Measurements from ENCODE around the gene SCD5.

Gene SCD5

DNA sequence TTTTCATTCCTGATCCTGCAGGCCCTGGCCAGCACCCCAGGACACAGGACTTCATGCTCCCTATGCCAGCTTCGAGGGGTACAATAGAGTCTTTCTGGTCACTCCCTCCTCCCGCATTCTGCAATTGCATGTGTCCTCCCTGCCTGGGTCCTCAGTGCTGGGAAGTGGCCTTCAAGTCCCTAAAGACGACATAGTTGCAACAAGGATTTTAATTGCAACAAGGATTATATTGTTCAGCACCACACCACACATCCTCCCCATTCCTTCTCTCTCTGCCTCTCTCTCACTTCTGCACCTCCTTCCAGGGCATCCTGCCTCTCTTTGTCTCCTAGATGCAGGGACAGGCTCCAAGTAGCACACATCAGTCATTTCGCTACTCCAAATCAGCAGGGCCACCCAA lies 25.5 kb downstream of the SCD5 start:
- DNase-seq (ENCODE audit: low read depth in 2 of 2, low spot score in 1 of 2): no peak

GRCh38 chr4:82770607-82771006 lies 28.0 kb downstream of the SCD5 start:
- no peak for DNase-seq (ENCODE audit: low read depth in 2 of 2, low spot score in 1 of 2)

DNA sequence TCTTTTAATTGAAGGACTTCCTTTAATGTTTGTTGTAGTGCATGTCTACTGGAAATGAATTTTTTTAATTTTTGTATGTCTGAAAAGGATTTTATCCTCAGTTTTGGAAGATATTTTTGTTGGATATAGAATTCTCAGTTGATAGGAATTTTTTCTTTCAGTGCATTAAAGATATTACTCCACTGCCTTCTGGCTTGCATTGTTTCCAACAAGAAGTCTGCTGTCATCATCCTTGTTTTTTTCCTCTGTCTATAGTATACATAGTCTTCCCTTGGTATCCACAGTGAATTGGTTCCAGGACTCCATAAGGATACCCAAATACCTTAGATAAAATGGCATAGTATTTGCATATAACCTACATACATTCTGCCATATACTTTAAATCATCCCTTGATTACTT lies 33.5 kb downstream of the SCD5 start:
- no peak for DNase-seq (ENCODE audit: low read depth in 2 of 2, low spot score in 1 of 2)

GRCh38 chr4:82761229-82761628 lies 37.4 kb downstream of the SCD5 start:
- no peak for DNase-seq (ENCODE audit: low read depth in 2 of 2, low spot score in 1 of 2)

DNA sequence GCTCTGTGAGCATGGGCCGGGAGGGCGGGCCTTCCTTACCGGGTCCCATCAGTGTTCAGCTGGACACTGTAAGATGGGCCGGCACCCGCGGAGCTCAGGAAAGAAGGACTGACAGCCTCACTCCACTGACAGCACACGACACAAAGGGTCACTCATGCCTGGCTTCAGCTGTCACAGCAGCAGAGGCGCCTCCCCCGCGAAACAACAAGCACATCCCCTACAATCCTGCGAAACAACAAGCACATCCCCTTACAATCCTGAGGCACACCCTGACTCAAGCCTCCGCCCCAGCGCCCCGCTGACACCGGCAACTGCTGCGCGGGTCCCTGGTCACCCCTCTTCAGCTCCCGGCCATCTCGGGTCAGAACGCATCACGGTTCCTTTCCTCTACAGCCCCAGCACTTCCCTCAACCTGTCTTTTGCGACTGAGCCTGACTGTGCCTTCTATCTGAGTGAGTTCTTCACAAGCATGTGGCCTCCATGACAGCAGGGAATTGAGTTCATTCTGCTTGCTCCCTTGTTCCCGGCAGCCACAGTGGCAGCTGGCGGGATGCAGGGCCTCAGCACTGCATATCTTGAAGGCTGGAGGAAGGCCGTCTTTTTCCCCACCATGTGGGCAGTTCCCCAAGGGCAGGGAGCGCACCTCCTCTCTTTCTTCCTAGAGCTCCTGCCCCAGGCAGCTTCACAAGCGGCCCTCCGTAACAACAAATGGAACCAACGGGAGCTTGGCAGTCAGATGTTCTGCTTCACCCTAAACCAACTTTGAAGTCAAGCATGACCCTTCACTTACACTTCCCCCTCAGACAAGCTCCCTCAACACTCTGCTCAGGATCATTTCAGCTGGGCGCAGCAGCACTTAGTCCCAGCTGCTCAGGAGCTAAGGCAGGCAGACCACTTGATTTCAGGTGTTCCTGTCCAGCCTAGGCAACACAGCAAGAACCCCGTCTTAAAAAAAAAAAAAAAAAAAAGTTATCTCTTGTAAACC lies 39.6 kb downstream of the SCD5 start:
- DNase-seq (ENCODE audit: low read depth in 2 of 2, low spot score in 1 of 2): no peak

DNA sequence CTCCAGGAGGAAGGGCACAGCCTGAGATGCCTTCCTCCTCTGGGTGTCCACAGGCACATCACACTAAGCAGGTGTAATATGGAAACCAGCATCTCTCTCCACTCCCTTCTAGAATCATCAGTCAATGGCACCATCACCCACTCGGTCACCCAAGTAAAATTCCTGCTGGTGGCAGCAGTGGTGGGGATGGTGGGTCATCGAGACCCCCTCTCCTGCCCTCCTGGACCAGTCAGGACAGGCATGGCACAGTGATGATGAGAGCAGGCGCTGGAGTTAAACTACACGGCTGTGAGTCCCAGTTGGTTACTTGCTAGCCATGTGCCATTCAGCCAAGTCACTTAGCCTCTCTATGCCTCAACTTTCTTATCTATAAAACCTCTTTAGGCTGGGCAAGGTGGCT lies 42.5 kb downstream of the SCD5 start:
- DNase-seq (ENCODE audit: low read depth in 2 of 2, low spot score in 1 of 2): no peak

GRCh38 chr4:82755650-82756049 lies 42.9 kb downstream of the SCD5 start:
- DNase-seq (ENCODE audit: low read depth in 2 of 2, low spot score in 1 of 2): no peak

GRCh38 chr4:82754513-82755165 lies 44.0 kb downstream of the SCD5 start:
- no peak for DNase-seq (ENCODE audit: low read depth in 2 of 2, low spot score in 1 of 2)

DNA sequence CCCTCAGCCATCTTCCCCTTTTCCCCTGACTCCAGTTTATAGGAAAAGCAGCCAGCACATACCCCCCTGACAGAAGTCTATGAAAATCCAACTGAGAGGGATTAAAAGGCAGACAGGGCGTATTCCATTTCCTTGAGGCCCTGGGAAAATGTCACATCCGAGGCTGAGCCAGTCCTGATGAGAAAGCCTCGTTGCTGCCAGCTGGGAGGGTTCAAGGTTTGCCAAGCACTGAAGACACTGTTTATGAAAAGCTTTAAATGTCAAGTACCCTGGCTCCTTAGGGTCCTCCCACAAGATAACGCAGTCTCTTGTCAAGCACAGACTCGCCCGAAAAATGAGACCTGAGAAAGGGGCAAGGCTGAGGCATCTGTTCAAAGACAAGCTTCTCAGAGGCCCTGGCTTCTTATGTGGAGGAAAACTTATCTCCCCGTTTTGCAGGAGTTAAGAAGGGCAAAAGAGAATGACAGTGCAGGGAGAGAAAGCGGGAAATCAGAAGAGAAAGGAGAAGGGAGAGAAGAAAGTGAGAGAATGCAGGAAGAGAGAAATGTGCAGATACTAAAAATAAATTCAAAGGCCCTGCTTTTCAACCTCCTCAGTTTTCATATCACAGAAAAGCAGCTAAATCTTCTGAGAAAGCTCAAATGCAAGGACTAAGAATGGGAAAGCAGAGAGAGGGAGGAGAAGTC lies 44.7 kb downstream of the SCD5 start:
- DNase-seq (ENCODE audit: low read depth in 2 of 2, low spot score in 1 of 2): no peak

DNA sequence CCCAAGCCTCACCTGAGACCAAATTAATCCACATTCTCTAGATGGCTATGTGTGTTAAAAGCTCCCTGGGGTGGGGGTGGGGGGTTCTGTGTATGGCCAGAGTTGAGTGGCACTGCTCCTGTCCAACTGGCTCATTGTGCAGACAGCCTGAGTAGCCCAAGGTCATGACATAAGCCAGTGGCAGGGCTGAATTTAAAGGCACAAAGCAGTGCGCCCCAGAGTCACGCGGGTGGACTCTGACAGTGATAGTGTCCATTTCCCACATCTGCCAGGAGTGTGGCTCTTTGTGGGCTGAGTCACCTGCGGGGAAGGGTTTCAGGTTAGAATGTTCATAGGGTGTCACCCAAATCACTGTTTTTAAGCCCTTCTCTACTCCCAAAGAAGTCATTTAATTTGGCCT lies 45.4 kb downstream of the SCD5 start:
- DNase-seq (ENCODE audit: low read depth in 2 of 2, low spot score in 1 of 2): no peak

- no peak for DNase-seq (ENCODE audit: low read depth in 2 of 2, low spot score in 1 of 2)
Observed at GRCh38 chr4:82748810-82749470, 49.7 kb downstream of the SCD5 start.

GRCh38 chr4:82747686-82748575 lies 50.7 kb downstream of the SCD5 start:
- DNase-seq (ENCODE audit: low read depth in 2 of 2, low spot score in 1 of 2): no peak

GRCh38 chr4:82746705-82747574 lies 51.7 kb downstream of the SCD5 start:
- no peak for DNase-seq (ENCODE audit: low read depth in 2 of 2, low spot score in 1 of 2)

DNA sequence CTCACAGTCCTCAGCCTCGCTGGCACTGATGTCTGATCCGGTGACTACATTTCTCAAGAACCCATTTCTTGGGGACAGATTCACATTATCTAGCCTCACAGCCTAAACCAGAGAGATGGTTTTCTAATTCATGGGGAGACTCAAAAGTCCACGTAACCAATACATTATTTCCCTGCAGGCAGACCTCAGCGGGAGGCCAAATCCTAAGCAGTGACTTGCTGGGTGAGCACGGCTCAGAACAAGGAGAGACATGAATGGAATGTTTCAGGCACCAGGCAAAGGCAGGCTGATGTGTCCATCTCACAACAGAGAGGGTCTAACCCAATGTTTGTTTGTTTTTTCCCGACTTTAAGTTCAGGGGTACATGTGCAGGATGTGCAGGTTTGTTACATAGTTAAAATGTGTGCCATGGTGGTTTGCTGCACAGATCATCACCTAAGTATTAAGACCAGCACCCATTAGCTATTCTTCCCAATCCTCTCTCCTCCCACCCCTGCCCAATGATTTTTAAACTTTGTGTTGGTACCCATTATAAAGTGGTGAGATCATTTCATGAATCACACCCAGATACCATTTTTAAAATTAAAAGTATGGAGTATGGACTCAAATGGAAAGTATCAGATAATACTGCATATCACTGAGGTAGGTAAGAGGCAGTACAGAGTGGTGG lies 53.3 kb downstream of the SCD5 start:
- DNase-seq (ENCODE audit: low read depth in 2 of 2, low spot score in 1 of 2): no peak

DNA sequence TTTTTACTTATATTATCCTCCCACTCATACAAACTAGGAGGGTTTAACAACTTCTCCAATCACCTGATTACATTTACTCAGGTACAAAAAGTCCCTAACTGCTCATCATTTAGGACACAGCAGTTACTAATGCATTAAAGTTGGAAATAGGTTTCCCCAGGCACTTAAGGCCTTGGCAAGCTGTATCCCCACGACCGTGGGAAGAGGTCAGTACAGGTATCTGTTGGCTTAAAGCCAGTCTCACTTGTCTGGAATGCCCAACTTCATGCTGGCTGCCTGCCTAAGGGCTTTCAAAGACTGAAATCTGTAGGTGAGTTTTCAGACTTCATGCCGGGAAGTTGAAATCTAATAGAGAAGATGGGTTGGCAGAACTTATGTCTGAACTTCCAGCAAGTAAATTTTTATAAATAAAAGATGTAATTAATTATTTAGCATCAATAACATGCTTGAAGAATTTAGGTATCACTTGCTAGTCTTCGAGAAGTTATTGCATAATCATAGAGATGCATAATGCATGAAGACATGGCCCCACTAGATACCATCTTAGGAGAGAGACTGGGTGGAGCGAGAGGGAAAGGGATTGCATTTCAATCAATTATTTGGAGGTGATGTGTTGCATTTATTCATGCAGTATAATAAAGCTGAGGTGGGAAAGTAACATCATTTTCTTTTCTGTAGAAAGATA lies 54.2 kb downstream of the SCD5 start:
- no peak for DNase-seq (ENCODE audit: low read depth in 2 of 2, low spot score in 1 of 2)

- DNase-seq (ENCODE audit: low read depth in 2 of 2, low spot score in 1 of 2): no peak
Observed at GRCh38 chr4:82741188-82741587, 57.4 kb downstream of the SCD5 start.

DNA sequence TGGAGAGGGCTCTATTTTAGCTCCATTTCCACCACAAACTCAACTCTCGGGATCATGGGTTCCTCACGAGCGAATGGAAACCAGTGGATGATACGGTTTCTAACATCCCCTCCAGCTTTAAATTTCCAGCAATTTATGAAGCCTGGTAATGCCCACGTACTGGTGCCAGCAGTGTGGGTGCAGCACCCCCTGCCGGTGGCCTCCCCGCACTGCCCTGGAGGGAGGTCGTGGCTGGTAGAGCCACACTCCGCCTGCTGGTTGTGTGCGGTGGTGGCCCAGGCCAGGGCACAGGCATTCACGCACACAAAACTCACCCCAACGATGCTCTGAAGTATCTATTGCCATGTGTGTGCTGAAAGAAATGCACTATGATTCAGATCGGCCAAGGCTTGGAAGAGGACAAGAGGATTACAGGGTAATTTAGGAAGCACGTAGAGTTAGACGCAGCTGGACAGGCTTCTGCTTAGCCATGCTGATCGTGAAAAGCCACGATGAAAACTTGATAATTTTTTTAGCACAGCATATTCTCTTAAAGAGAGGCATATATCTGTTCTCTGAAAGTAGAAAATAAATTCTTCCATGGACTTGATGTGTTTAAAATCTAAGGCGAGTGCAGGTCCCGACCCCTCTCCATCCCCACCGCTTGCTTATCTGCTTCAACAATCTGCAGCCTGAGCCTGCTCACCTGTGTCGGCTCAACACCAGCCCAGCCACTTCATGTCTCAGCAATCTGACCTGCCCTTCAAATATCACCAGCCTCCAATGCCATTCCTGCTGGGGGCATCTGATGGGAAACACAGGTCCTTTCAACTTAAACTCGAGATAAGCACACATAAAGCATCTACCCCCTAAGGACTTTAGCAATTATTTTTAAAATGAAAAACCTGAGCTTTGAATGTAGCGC lies 59.1 kb downstream of the SCD5 start:
- peak in 1 of 2 donors; percentile 11 for DNase-seq (ENCODE audit: low read depth in 2 of 2, low spot score in 1 of 2)
